ENCODE data around the gene ENPP1. TPM values are rescaled to one million over a fixed set of nuclear protein-coding genes. Genes with fewer than 3 reads are reported as not detected.

Gene ENPP1
- total and polyA plus RNA-seq, 2 donors (not counting 3 experiments of a cell fraction or from before 2014, with no cell fraction given): 0.36 to 1.4 TPM

- Histone ChIP-seq H3K9me1 (replicated peaks; ENCODE audit: control insufficient read depth, extremely low read depth, insufficient read depth, low read length) (no peaks in the 10 kb centered on the region), H3K9ac (replicated peaks; ENCODE audit: extremely low read depth, insufficient read depth, low read length) (no peak overlapping the region), H3K27ac (ENCODE audit: insufficient read depth, low read depth, low read length) (no peak overlapping the region), H3K36me3 (ENCODE audit: control insufficient read depth in 2 of 2, extremely low read depth in 1 of 2, insufficient read depth in 2 of 2, low read length in 2 of 2) (no peaks in the 10 kb centered on the region), H3K4me3 (replicated peaks in 1 of 3; ENCODE audit: insufficient read depth in 1 of 3, low read depth in 1 of 3, low read length in 3 of 3) (no peak overlapping the region), H3K4me1 (ENCODE audit: control insufficient read depth, extremely low read depth, insufficient read depth, low read length) (no peaks in the 10 kb centered on the region), H3K79me2 (ENCODE audit: control insufficient read depth, insufficient read depth, low read length) (no peaks in the 10 kb centered on the region), H2AFZ (ENCODE audit: low read depth, low read length) (no peak overlapping the region), H3K4me2 (ENCODE audit: insufficient read depth, low read length) (no peak overlapping the region), H3K9me3 (replicated peaks; ENCODE audit: control insufficient read depth, insufficient read depth, low read length) (no peaks in the 10 kb centered on the region), H3K27me3 (ENCODE audit: control insufficient read depth in 2 of 2, insufficient read depth in 2 of 2, low read length in 2 of 2) (peaks cover 2 to 3% of the 10 kb centered on the region in 2 experiments), H4K20me1 (replicated peaks; ENCODE audit: control insufficient read depth, extremely low read depth, insufficient read depth, low read length) (no peaks in the 10 kb centered on the region)
- dilution Hi-C loops (cut with MboI; ENCODE audit: extremely low pct_ligation_motif_present, low sequenced_read_pairs): no loop called here
- intact Hi-C loops (cut with micrococcal nuclease): no loop called here
- FAIRE-seq: no peak
- CTCF ChIA-PET: interaction anchor here (1.5 kb wide), 1 partner anchor 11 kb away, joined by 3 read pairs; no protein-coding TSS in a partner anchor
- DNase-seq (ENCODE audit: low read depth, low spot score): no peak
- POLR2A ChIA-PET: no interaction called here
- no TSS peak for BruUV-seq (replicated peaks)
- TF ChIP-seq EZH2 (IDR thresholded peaks at IDR 0.05; ENCODE audit: borderline replicate concordance, low read depth, low read length, severe bottlenecking) (no peak), FOS (IDR thresholded peaks at IDR 0.05; ENCODE audit: borderline replicate concordance, insufficient read depth, low read length) (no peak)
- TF ChIP-seq, protein P1, sequence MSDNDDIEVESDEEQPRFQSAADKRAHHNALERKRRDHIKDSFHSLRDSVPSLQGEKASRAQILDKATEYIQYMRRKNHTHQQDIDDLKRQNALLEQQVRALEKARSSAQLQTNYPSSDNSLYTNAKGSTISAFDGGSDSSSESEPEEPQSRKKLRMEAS (IDR thresholded peaks at IDR 0.05; ENCODE audit: insufficient read depth, insufficient read length): no peak
These were observed 42.0 kb upstream of the ENPP1 start for GRCh38 chr6:131765804-131766135.

GRCh38 chr6:131766631-131767030 is 41.2 kb upstream of the ENPP1 start:
- ChIA-PET POLR2A (no interaction called here), CTCF (interaction anchor here (1.5 kb wide), 1 partner anchor 11 kb away, joined by 3 read pairs; no protein-coding TSS in a partner anchor)

More at GRCh38 chr6:131766631-131767030, 41.2 kb upstream of the ENPP1 start:
- no peaks in the 10 kb centered on the region for H4K20me1 ChIP-seq (replicated peaks; ENCODE audit: control insufficient read depth, extremely low read depth, insufficient read depth, low read length)
- TF ChIP-seq MYC (IDR thresholded peaks at IDR 0.05; ENCODE audit: low read depth, low read length): no peak
- TF ChIP-seq POLR2AphosphoS5 (IDR thresholded peaks at IDR 0.05; ENCODE audit: insufficient read depth, low read depth, low read length): no peak
- no peak for TF ChIP-seq JUN (IDR thresholded peaks at IDR 0.05; ENCODE audit: borderline replicate concordance, insufficient read depth, insufficient read length, low read depth)
- TF ChIP-seq GATA2 (IDR thresholded peaks at IDR 0.05; ENCODE audit: insufficient read depth, insufficient read length, low read depth, low read length): no peak
- TF ChIP-seq CTCF (IDR thresholded peaks at IDR 0.05; ENCODE audit: extremely low read depth in 1 of 2, insufficient read depth in 1 of 2, low read depth in 1 of 2, low read length in 2 of 2): no peak
- no peak for TF ChIP-seq POLR2A (IDR thresholded peaks at IDR 0.05; ENCODE audit: low read depth, low read length)
- no peak for TF ChIP-seq FOS (IDR thresholded peaks at IDR 0.05; ENCODE audit: borderline replicate concordance, insufficient read depth, low read length)
- TF ChIP-seq, protein P1 (IDR thresholded peaks at IDR 0.05; ENCODE audit: insufficient read depth, insufficient read length): no peak
- TF ChIP-seq EZH2 (IDR thresholded peaks at IDR 0.05; ENCODE audit: borderline replicate concordance, low read depth, low read length, severe bottlenecking): no peak
- H2AFZ ChIP-seq (ENCODE audit: low read depth, low read length): no peak overlapping the region
- no peak overlapping the region for H3K4me2 ChIP-seq (ENCODE audit: insufficient read depth, low read length)
- H3K9me3 ChIP-seq (replicated peaks; ENCODE audit: control insufficient read depth, insufficient read depth, low read length): no peaks in the 10 kb centered on the region
- no peaks in the 10 kb centered on the region for H3K9me1 ChIP-seq (replicated peaks; ENCODE audit: control insufficient read depth, extremely low read depth, insufficient read depth, low read length)
- FAIRE-seq: no peak
- DNase-seq (ENCODE audit: low read depth, low spot score): no peak
- no peaks in the 10 kb centered on the region for H3K79me2 ChIP-seq (ENCODE audit: control insufficient read depth, insufficient read depth, low read length)
- H3K27ac ChIP-seq (ENCODE audit: insufficient read depth, low read depth, low read length): no peak overlapping the region
- peaks cover 2 to 3% of the 10 kb centered on the region in 2 experiments for H3K27me3 ChIP-seq (ENCODE audit: control insufficient read depth in 2 of 2, insufficient read depth in 2 of 2, low read length in 2 of 2)
- H3K36me3 ChIP-seq (ENCODE audit: control insufficient read depth in 2 of 2, extremely low read depth in 1 of 2, insufficient read depth in 2 of 2, low read length in 2 of 2): no peaks in the 10 kb centered on the region
- intact Hi-C loops (cut with micrococcal nuclease): no loop called here
- dilution Hi-C loops (cut with MboI; ENCODE audit: extremely low pct_ligation_motif_present, low sequenced_read_pairs): no loop called here
- H3K4me1 ChIP-seq (ENCODE audit: control insufficient read depth, extremely low read depth, insufficient read depth, low read length): no peaks in the 10 kb centered on the region
- H3K9ac ChIP-seq (replicated peaks; ENCODE audit: extremely low read depth, insufficient read depth, low read length): no peak overlapping the region
- no peak overlapping the region for H3K4me3 ChIP-seq (replicated peaks in 1 of 3; ENCODE audit: insufficient read depth in 1 of 3, low read depth in 1 of 3, low read length in 3 of 3)
- BruUV-seq (replicated peaks): no TSS peak
